IMR-90 (cell line): ENCODE data around the gene RTBDN. TPM values are rescaled to one million over a fixed set of nuclear protein-coding genes. Genes with fewer than 3 reads are reported as not detected.

ENCODE experiments used
- ATAC-seq: fragments of 200-7000 bp; cut with Tn5 transposase; 2 replicates; pipeline ENCODE4 v1.9.1; 2020; ENCODE audit warnings: low read depth, mild to moderate bottlenecking, moderate library complexity
- Bru-seq: library from RNA; stranded (reverse); fragments of 400-500 nt; gene quantifications from one replicate; lab custom pipeline; 2021; lab: Mats Ljungman, UMichigan
- BruChase-seq, 2 experiments: library from RNA; stranded (reverse); fragments of 400-500 nt; gene quantifications; one replicate each; lab custom pipeline; 2021; lab: Mats Ljungman, UMichigan
- BruUV-seq: library from RNA; stranded (reverse); fragments of 400-500 nt; replicated peaks from 2 replicates; lab custom pipeline; 2021; lab: Mats Ljungman, UMichigan
- CTCF ChIA-PET: fragments of 300-600 bp; formaldehyde crosslinking; extraction: SDS; loops from one replicate; lab custom pipeline; 2021; ENCODE audit warnings: antibody characterized with exemption; lab: Yijun Ruan, JAX
- POLR2A ChIA-PET: fragments of 300-600 bp; sonication (Branson Sonifier 250); formaldehyde crosslinking; loops from one replicate; lab custom pipeline; 2022; ENCODE audit warnings: antibody characterized with exemption; ENCODE audit not compliant: unreplicated experiment; lab: Charles Lee
- DNase-seq: peaks from one replicate; pipeline ENCODE4 v3.0.0; 2013
- H2AFZ ChIP-seq: replicated peaks from 2 replicates; pipeline ENCODE3; 2013; ENCODE audit warnings: low read length, mild to moderate bottlenecking; ENCODE audit not compliant: poor library complexity
- H2AK5ac ChIP-seq: 2 replicates; pipeline ENCODE4 v1.6.1; 2013; ENCODE audit warnings: low read depth, low read length, inconsistent platforms
- H2AK9ac ChIP-seq: replicated peaks from 2 replicates; pipeline ENCODE3; 2013; ENCODE audit warnings: mild to moderate bottlenecking, low read depth, low read length, moderate library complexity; ENCODE audit not compliant: poor library complexity
- H2BK120ac ChIP-seq: 2 replicates; pipeline ENCODE4 v1.6.1; 2013; ENCODE audit warnings: low read depth, low read length, inconsistent platforms
- H2BK15ac ChIP-seq: 3 replicates; pipeline ENCODE4 v1.6.1; 2013; ENCODE audit warnings: low read depth, low read length, inconsistent platforms
- H2BK20ac ChIP-seq: 2 replicates; pipeline ENCODE4 v1.6.1; 2013; ENCODE audit warnings: low read depth, mild to moderate bottlenecking, inconsistent platforms, low read length, moderate library complexity
- H2BK5ac ChIP-seq: 2 replicates; pipeline ENCODE4 v1.6.1; 2013; ENCODE audit warnings: mild to moderate bottlenecking, low read depth, low read length, inconsistent platforms; ENCODE audit not compliant: poor library complexity, severe bottlenecking
- H3K14ac ChIP-seq: replicated peaks from 2 replicates; pipeline ENCODE4 v1.6.1; 2013; ENCODE audit warnings: low read depth, low read length, inconsistent platforms
- H3K18ac ChIP-seq: 2 replicates; pipeline ENCODE4 v1.6.1; 2013; ENCODE audit warnings: low read depth, low read length, control low read depth
- H3K23ac ChIP-seq: 2 replicates; pipeline ENCODE4 v1.6.1; 2013; ENCODE audit warnings: low read depth, low read length, inconsistent platforms
- H3K27ac ChIP-seq: 2 replicates; pipeline ENCODE4 v1.5.1; 2013; ENCODE audit warnings: mild to moderate bottlenecking, control low read depth, low read length; ENCODE audit not compliant: insufficient read depth
- H3K27me3 ChIP-seq: 2 replicates; pipeline ENCODE4 v1.6.1; 2013; ENCODE audit warnings: low read length; ENCODE audit not compliant: control insufficient read depth, insufficient read depth
- H3K36me3 ChIP-seq: 2 replicates; pipeline ENCODE4 v1.6.1; 2013; ENCODE audit warnings: low read length, mixed read lengths; ENCODE audit not compliant: control insufficient read depth, insufficient read depth
- H3K4ac ChIP-seq: 2 replicates; pipeline ENCODE4 v1.6.1; 2013; ENCODE audit warnings: low read depth, low read length, inconsistent platforms
- H3K4me1 ChIP-seq: 2 replicates; pipeline ENCODE4 v1.6.1; 2013; ENCODE audit warnings: low read length, mixed read lengths; ENCODE audit not compliant: control insufficient read depth, insufficient read depth
- H3K4me2 ChIP-seq: 2 replicates; pipeline ENCODE4 v1.6.1; 2013; ENCODE audit warnings: low read depth, mild to moderate bottlenecking, control low read depth, low read length, moderate library complexity
- H3K4me3 ChIP-seq: 2 replicates; pipeline ENCODE4 v1.5.1; 2013; ENCODE audit warnings: low read depth, mild to moderate bottlenecking, control low read depth, low read length, moderate library complexity; ENCODE audit not compliant: insufficient read depth
- H3K56ac ChIP-seq: 2 replicates; pipeline ENCODE4 v1.6.1; 2013; ENCODE audit warnings: low read length, inconsistent platforms; ENCODE audit not compliant: insufficient read depth; ENCODE audit errors: extremely low read depth
- H3K79me1 ChIP-seq, 2 experiments: 2 replicates each; pipeline ENCODE4 v1.6.1; 2013; ENCODE audit warnings: low read length in 2 of 2, inconsistent platforms in 1 of 2, low read depth in 1 of 2
- H3K9ac ChIP-seq: 2 replicates; pipeline ENCODE4 v1.6.1; 2013; ENCODE audit warnings: low read depth, low read length, control low read depth
- H3K9me1 ChIP-seq: 2 replicates; pipeline ENCODE4 v1.6.1; 2013; ENCODE audit warnings: low read length, inconsistent platforms; ENCODE audit not compliant: insufficient read depth
- H3K9me3 ChIP-seq: 2 replicates; pipeline ENCODE4 v1.6.1; 2013; ENCODE audit warnings: low read length; ENCODE audit not compliant: control insufficient read depth, insufficient read depth
- H4K20me1 ChIP-seq: 2 replicates; pipeline ENCODE4 v1.6.1; 2013; ENCODE audit warnings: low read length, inconsistent platforms; ENCODE audit not compliant: insufficient read depth
- H4K5ac ChIP-seq: 2 replicates; pipeline ENCODE4 v1.6.1; 2013; ENCODE audit warnings: mild to moderate bottlenecking, low read depth, low read length, control low read depth
- H4K8ac ChIP-seq, 2 experiments: 2 replicates each; pipeline ENCODE4 v1.6.1; 2013; ENCODE audit warnings: low read depth in 2 of 2, low read length in 2 of 2, control low read depth in 1 of 2, inconsistent platforms in 1 of 2
- H4K91ac ChIP-seq: 2 replicates; pipeline ENCODE4 v1.6.1; 2013; ENCODE audit warnings: low read depth, low read length, inconsistent platforms; ENCODE audit not compliant: insufficient read depth
- BHLHE40 ChIP-seq: fragments of 150-350 bp; IDR thresholded peaks from 2 replicates; pipeline ENCODE4 v1.6.1; 2016; ENCODE audit warnings: mild to moderate bottlenecking, low read depth, low read length
- CEBPB ChIP-seq: IDR thresholded peaks from 2 replicates; pipeline ENCODE4 v1.6.1; 2012; ENCODE audit warnings: low read depth, low read length, improper control_type of control experiment
- CHD1 ChIP-seq: IDR thresholded peaks from 2 replicates; pipeline ENCODE4 v1.6.1; 2012; ENCODE audit warnings: low read depth, low read length, improper control_type of control experiment
- FOS ChIP-seq: fragments of 150-350 bp; IDR thresholded peaks from 2 replicates; pipeline ENCODE4 v1.6.1; 2016; ENCODE audit warnings: low read depth, low read length
- MAFK ChIP-seq: IDR thresholded peaks from 2 replicates; pipeline ENCODE4 v1.6.1; 2012; ENCODE audit warnings: low read depth, low read length, improper control_type of control experiment
- MAZ ChIP-seq: IDR thresholded peaks from 2 replicates; pipeline ENCODE4 v1.6.1; 2012; ENCODE audit warnings: low read depth, mild to moderate bottlenecking, low read length, improper control_type of control experiment, moderate library complexity, borderline replicate concordance
- MXI1 ChIP-seq: IDR thresholded peaks from 2 replicates; pipeline ENCODE4 v1.6.1; 2012; ENCODE audit warnings: low read depth, mild to moderate bottlenecking, low read length, moderate library complexity, borderline replicate concordance
- NFE2L2 ChIP-seq: fragments of 150-350 bp; IDR thresholded peaks from 2 replicates; pipeline ENCODE4 v1.6.1; 2016; ENCODE audit warnings: low read depth, mild to moderate bottlenecking, low read length
- RAD21 ChIP-seq: IDR thresholded peaks from 2 replicates; pipeline ENCODE4 v1.6.1; 2012; ENCODE audit warnings: low read length, improper control_type of control experiment
- RCOR1 ChIP-seq: IDR thresholded peaks from 2 replicates; pipeline ENCODE4 v1.6.1; 2012; ENCODE audit warnings: mild to moderate bottlenecking, low read length, improper control_type of control experiment; ENCODE audit not compliant: insufficient replicate concordance
- RFX5 ChIP-seq: IDR thresholded peaks from 2 replicates; pipeline ENCODE4 v1.8.0; 2012; ENCODE audit warnings: low read depth, mild to moderate bottlenecking, low read length, moderate library complexity
- SMC3 ChIP-seq: fragments of 150-350 bp; IDR thresholded peaks from 2 replicates; pipeline ENCODE4 v1.6.1; 2016; ENCODE audit warnings: low read depth, mild to moderate bottlenecking, antibody characterized with exemption, low read length, moderate library complexity
- WGBS, 2 experiments: methylation state at CpG; one replicate each; pipeline versions ENCODE4 v1.1.5 to v1.1.7; 2013; ENCODE audit warnings: missing lambda C conversion rate in 2 of 2; ENCODE audit not compliant: insufficient read length in 1 of 2; ENCODE audit errors: extremely low coverage in 2 of 2; 5-methylcytosine and 5-hydroxymethylcytosine counted together
- dilution Hi-C: fragments of 300-500 bp; cut with HindIII; formaldehyde crosslinking; loops from one replicate; pipeline ENCODE4 v1.14.3; 2018; ENCODE audit warnings: low sequenced_read_pairs; ENCODE audit not compliant: unreplicated experiment
- in situ Hi-C: fragments of 300-500 bp; cut with MboI; formaldehyde crosslinking; loops from 3 replicates; pipeline ENCODE4 v1.14.3; 2019; ENCODE audit warnings: low sequenced_read_pairs, inconsistent platforms, mixed read lengths
- intact Hi-C: fragments of 100-400 bp; cut with micrococcal nuclease; formaldehyde crosslinking; loops from 2 replicates; pipeline ENCODE4 v1.10.0; 2022
- long read RNA-seq: library from polyadenylated mRNA; unstranded; transcript quantifications from one replicate; pipeline ENCODE4 v2.0.0, GENCODE V29; 2021; ENCODE audit not compliant: unreplicated experiment
- polyA plus RNA-seq, 3 experiments: library from polyadenylated mRNA; depleted of rRNA; stranded (reverse); fragments of >200 nt; gene quantifications; 2 replicates each; pipeline ENCODE4 v1.2.3, GENCODE V29; 2012; ENCODE audit warnings: low replicate concordance in 1 of 3
- total RNA-seq: library from RNA; depleted of rRNA; stranded (reverse); fragments of >200 nt; gene quantifications from 2 replicates; pipeline ENCODE4 v1.2.3, GENCODE V29; 2012; rRNA removed
- TF ChIP-seq, protein P1 (sequence below): fragments of 150-350 bp; IDR thresholded peaks from 2 replicates; pipeline ENCODE4 v1.6.1; 2017; ENCODE audit warnings: mild to moderate bottlenecking, antibody characterized with exemption, low read length, low read depth
- TF ChIP-seq, protein P2 (sequence below): conservative IDR thresholded peaks from 2 replicates; pipeline ENCODE4 v1.5.1; 2012; ENCODE audit warnings: mild to moderate bottlenecking, low read depth, low read length, improper control_type of control experiment
- TF ChIP-seq, protein P3 (sequence below): fragments of 150-350 bp; IDR thresholded peaks from 2 replicates; pipeline ENCODE4 v1.6.1; 2016; ENCODE audit warnings: low read depth, mild to moderate bottlenecking, low read length, moderate library complexity, borderline replicate concordance

The RTBDN gene
- not detected in 2 replicates for total RNA-seq
- polyA plus RNA-seq (2012; rRNA removed): 0.07 and 0.14 TPM in 2 replicates
- polyA plus RNA-seq (2012; cell fraction: cytosol; rRNA removed): not detected in 2 replicates
- 0.23 TPM in 1 of 2 replicates, not detected in the other for polyA plus RNA-seq (2012; cell fraction: nucleus; rRNA removed; ENCODE audit: low replicate concordance)
- not detected for Bru-seq, nascent RNA
- BruChase-seq, experiment 1, labeled RNA remaining after a 6-hour chase: not detected
- BruChase-seq, experiment 2, labeled RNA remaining after a 2-hour chase: not detected
- long read RNA-seq: 0 reads

DNA sequence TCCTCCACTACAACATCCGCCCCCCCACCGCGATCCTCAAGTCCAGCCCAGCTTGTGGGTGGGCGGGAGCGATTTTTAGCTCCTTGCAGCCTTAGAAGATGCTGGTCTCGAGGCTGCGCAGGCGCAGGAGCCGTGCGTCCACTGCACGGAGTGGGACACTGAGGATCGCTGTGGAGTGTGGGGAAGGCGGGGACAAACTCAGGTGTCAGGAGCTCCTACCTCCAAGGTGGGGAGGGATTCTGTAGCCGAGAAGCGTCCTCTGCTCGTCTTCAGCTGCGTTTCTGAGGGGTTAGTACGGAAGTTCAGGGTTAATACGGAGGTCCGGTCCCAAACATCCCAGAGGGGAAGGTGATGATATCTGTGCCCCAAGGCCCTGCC, at the start of gene RTBDN:
Gene RTBDN (minus strand): TSS at position 14 of the 378 bp plus-strand sequence. CDS start 4,600 bp downstream, outside the sequence.
- peak within 1 kb of the TSS; percentile 89 for H2AFZ ChIP-seq
- no peak within 1 kb of the TSS for H2AK9ac ChIP-seq
- H2AK5ac ChIP-seq: no peak within 1 kb of the TSS
- ChIA-PET CTCF (interaction anchor here (0.9 kb wide), 1 partner anchor 12 kb away, joined by 3 read pairs; no protein-coding TSS in a partner anchor), POLR2A (no interaction called here)
- H3K23ac ChIP-seq: no peak within 1 kb of the TSS
- no peaks in the 10 kb centered on the region for H3K79me1 ChIP-seq
- H2BK120ac ChIP-seq: no peak within 1 kb of the TSS
- no peak within 1 kb of the TSS for H4K5ac ChIP-seq
- H3K18ac ChIP-seq: no peak within 1 kb of the TSS
- H3K4me2 ChIP-seq: peak within 1 kb of the TSS; percentile 74
- H4K8ac ChIP-seq: no peak within 1 kb of the TSS
- H3K27me3 ChIP-seq: peaks cover 60% of the 10 kb centered on the region
- WGBS, 2 experiments: 0% methylated on average over 10 of the region's 20 CpGs; no CpG with 5 or more reads in 1 of the 2 experiments
- H4K20me1 ChIP-seq: peaks cover 21% of the 10 kb centered on the region
- 0 out of 2 replicates have a peak, but pooled peaks cover 8% of the 10 kb centered on the region for H3K9me1 ChIP-seq
- BruUV-seq: no TSS peak
- no peak within 1 kb of the TSS for H2BK20ac ChIP-seq
- no peak within 1 kb of the TSS for H3K9ac ChIP-seq
- H2BK15ac ChIP-seq: no peak within 1 kb of the TSS
- no peak within 1 kb of the TSS for H4K91ac ChIP-seq
- H3K4ac ChIP-seq: no peak within 1 kb of the TSS
- dilution Hi-C loops: no loop called here
- H3K27ac ChIP-seq: no peak within 1 kb of the TSS
- no peak for ATAC-seq
- H3K14ac ChIP-seq: no peak within 1 kb of the TSS
- H2BK5ac ChIP-seq: no peak within 1 kb of the TSS
- in situ Hi-C loops: no loop called here
- H3K36me3 ChIP-seq: no peaks in the 10 kb centered on the region
- no peaks in the 10 kb centered on the region; the same call in 1 of the 2 replicates for H3K9me3 ChIP-seq
- no peak within 1 kb of the TSS for H3K56ac ChIP-seq
- peak within 1 kb of the TSS; percentile 56 for H3K4me3 ChIP-seq
- peaks cover 4% of the 10 kb centered on the region; the same call in 1 of the 2 replicates for H3K4me1 ChIP-seq
- no peak for DNase-seq
- intact Hi-C loops: no loop called here
- TF ChIP-seq CEBPB (no peak), CHD1 (no peak), RFX5 (no peak), FOS (no peak), MXI1 (no peak), RCOR1 (no peak), MAZ (no peak), BHLHE40 (no peak), SMC3 (no peak), RAD21 (no peak), NFE2L2 (no peak), MAFK (no peak)
- TF ChIP-seq, protein P1, sequence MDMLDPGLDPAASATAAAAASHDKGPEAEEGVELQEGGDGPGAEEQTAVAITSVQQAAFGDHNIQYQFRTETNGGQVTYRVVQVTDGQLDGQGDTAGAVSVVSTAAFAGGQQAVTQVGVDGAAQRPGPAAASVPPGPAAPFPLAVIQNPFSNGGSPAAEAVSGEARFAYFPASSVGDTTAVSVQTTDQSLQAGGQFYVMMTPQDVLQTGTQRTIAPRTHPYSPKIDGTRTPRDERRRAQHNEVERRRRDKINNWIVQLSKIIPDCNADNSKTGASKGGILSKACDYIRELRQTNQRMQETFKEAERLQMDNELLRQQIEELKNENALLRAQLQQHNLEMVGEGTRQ: no peak
- TF ChIP-seq, protein P2, sequence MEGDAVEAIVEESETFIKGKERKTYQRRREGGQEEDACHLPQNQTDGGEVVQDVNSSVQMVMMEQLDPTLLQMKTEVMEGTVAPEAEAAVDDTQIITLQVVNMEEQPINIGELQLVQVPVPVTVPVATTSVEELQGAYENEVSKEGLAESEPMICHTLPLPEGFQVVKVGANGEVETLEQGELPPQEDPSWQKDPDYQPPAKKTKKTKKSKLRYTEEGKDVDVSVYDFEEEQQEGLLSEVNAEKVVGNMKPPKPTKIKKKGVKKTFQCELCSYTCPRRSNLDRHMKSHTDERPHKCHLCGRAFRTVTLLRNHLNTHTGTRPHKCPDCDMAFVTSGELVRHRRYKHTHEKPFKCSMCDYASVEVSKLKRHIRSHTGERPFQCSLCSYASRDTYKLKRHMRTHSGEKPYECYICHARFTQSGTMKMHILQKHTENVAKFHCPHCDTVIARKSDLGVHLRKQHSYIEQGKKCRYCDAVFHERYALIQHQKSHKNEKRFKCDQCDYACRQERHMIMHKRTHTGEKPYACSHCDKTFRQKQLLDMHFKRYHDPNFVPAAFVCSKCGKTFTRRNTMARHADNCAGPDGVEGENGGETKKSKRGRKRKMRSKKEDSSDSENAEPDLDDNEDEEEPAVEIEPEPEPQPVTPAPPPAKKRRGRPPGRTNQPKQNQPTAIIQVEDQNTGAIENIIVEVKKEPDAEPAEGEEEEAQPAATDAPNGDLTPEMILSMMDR: no peak
- TF ChIP-seq, protein P3, sequence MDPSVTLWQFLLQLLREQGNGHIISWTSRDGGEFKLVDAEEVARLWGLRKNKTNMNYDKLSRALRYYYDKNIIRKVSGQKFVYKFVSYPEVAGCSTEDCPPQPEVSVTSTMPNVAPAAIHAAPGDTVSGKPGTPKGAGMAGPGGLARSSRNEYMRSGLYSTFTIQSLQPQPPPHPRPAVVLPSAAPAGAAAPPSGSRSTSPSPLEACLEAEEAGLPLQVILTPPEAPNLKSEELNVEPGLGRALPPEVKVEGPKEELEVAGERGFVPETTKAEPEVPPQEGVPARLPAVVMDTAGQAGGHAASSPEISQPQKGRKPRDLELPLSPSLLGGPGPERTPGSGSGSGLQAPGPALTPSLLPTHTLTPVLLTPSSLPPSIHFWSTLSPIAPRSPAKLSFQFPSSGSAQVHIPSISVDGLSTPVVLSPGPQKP: no peak
